GM21526 (cell line): ENCODE results near the gene IFI30.
A peak's percentile ranks its signal among the peaks of the same experiment; 100 is the strongest.

ENCODE experiments used
- ATAC-seq: cut with Tn5 transposase; IDR thresholded peaks from one replicate; pipeline ENCODE4 v1.9.1; 2021; ENCODE audit warnings: moderate library complexity; ENCODE audit not compliant: unreplicated experiment, low FRiP score

Gene IFI30

GRCh38 chr19:18223860-18224524 lies 50.4 kb downstream of the IFI30 start:
- ATAC-seq, result no peak

- peak; percentile 79 for ATAC-seq
Observed at GRCh38 chr19:18224525-18225354, 51.1 kb downstream of the IFI30 start.

- no peak for ATAC-seq
Observed at GRCh38 chr19:18225355-18225701, 51.7 kb downstream of the IFI30 start.

GRCh38 chr19:18225702-18226468 lies 52.3 kb downstream of the IFI30 start, which contains the start of gene PDE4C:
PDE4C (minus strand) TSS chr19:18226438; CDS start chr19:18226415, 23 bp downstream.
- no peak for ATAC-seq

- ATAC-seq, result no peak
Observed at GRCh38 chr19:18226956-18227780, 53.6 kb downstream of the IFI30 start.
